Measurements from ENCODE around the gene AKAP13.
A peak's percentile ranks its signal among the peaks of the same experiment; 100 is the strongest.

Gene AKAP13

GRCh38 chr15:85639752-85640381, 259.5 kb downstream of the AKAP13 start:
- peak; percentile 87 for FAIRE-seq
- DNase-seq (ENCODE audit: insufficient read length, low spot score), result no peak

GRCh38 chr15:85642065-85642692, 261.8 kb downstream of the AKAP13 start:
- FAIRE-seq, result no peak
- no peak for DNase-seq (ENCODE audit: insufficient read length, low spot score)
- no peak for TF ChIP-seq CTCF (IDR thresholded peaks at IDR 0.05; ENCODE audit: insufficient read depth, missing control alignments)

More at GRCh38 chr15:85639752-85640381, 259.5 kb downstream of the AKAP13 start:
- no peak for TF ChIP-seq CTCF (IDR thresholded peaks at IDR 0.05; ENCODE audit: insufficient read depth, missing control alignments)

GRCh38 chr15:85642693-85643066, 262.3 kb downstream of the AKAP13 start:
- FAIRE-seq (no peak), DNase-seq (ENCODE audit: insufficient read length, low spot score) (no peak)
- TF ChIP-seq CTCF (IDR thresholded peaks at IDR 0.05; ENCODE audit: insufficient read depth, missing control alignments), result no peak

GRCh38 chr15:85646538-85647091, 266.2 kb downstream of the AKAP13 start:
- TF ChIP-seq CTCF (IDR thresholded peaks at IDR 0.05; ENCODE audit: insufficient read depth, missing control alignments), result no peak
- DNase-seq (ENCODE audit: insufficient read length, low spot score) (no peak), FAIRE-seq (no peak)

- FAIRE-seq, result no peak
- no peak for DNase-seq (ENCODE audit: insufficient read length, low spot score)
- no peak for TF ChIP-seq CTCF (IDR thresholded peaks at IDR 0.05; ENCODE audit: insufficient read depth, missing control alignments)
These were observed 269.0 kb downstream of the AKAP13 start for GRCh38 chr15:85649372-85649771.

- no peak for TF ChIP-seq CTCF (IDR thresholded peaks at IDR 0.05; ENCODE audit: insufficient read depth, missing control alignments)
- FAIRE-seq (no peak), DNase-seq (ENCODE audit: insufficient read length, low spot score) (no peak)
These were observed 271.1 kb downstream of the AKAP13 start for GRCh38 chr15:85651548-85651947.

- no peak for DNase-seq (ENCODE audit: insufficient read length, low spot score)
- no peak for FAIRE-seq
- no peak for TF ChIP-seq CTCF (IDR thresholded peaks at IDR 0.05; ENCODE audit: insufficient read depth, missing control alignments)
These were observed 272.1 kb downstream of the AKAP13 start for GRCh38 chr15:85652457-85652856.

Measured in D721Med (cell line).